ENCODE data around the gene NAPEPLD.

- TF ChIP-seq CTCF (IDR thresholded peaks at IDR 0.05; ENCODE audit: insufficient read depth, low read depth, low read length) (no peak), EZH2 (IDR thresholded peaks at IDR 0.05; ENCODE audit: insufficient read depth, low read length) (no peak)
Observed at GRCh38 chr7:103123529-103123928, 25.4 kb downstream of the NAPEPLD start.

Measured in astrocyte (in vitro differentiated cells and primary cell).